ENCODE measurements around the gene CAMKV. TPM values are rescaled to one million over a fixed set of nuclear protein-coding genes. Genes with fewer than 3 reads are reported as not detected.

The CAMKV gene
- total RNA-seq, 1 donor from 2014 or later: under 0.01 TPM

- no peak for DNase-seq (ENCODE audit: low read depth, low spot score)
Observed at GRCh38 chr3:49898991-49899390, 29.3 kb upstream of the CAMKV start.

DNA sequence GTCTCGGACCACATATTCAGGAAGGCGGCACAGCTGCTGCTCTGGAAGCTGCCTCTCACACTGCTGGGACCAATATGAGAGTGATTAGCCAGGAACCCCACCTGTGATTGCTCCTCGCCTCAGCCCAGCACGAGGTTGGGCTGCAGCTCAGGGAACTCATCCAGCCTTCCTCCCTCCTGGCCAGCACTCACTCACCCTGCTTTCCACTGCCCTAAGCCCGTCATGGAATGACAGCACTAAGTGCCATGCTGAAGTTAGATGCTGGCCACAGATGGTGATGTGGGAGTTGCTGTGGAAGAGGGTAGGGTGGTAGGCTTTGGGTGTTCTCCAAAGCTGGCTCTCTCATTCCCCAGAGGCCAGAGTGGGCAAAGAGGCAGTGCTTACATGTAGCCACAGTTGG lies 26.6 kb upstream of the CAMKV start:
- DNase-seq (ENCODE audit: low read depth, low spot score): no peak

- DNase-seq (ENCODE audit: low read depth, low spot score): no peak
Observed at GRCh38 chr3:49895791-49896190, 26.1 kb upstream of the CAMKV start.

DNA sequence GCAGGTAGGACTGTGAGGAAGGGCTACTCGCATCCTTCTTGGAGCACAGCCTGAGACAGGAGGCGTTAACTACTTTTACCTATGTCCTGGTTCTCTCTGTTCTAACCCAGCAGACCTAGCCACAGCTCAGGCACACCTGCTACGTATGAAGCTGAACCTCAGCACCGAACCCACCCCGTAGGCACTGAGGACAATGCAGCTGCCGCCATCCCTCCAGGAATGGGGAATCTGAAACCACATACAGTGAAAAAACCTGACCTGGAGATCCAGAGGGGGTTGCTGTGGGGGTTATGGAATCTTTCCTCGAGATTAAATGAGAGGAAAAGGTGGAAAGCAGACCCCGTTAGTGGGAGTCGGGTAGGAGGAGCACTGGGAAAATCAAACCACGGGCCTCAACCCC lies 19.6 kb upstream of the CAMKV start:
- DNase-seq (ENCODE audit: low read depth, low spot score): no peak

- DNase-seq (ENCODE audit: low read depth, low spot score): no peak
Observed at GRCh38 chr3:49886922-49887265, 17.2 kb upstream of the CAMKV start.

GRCh38 chr3:49883998-49884397 lies 14.3 kb upstream of the CAMKV start:
- no peak for DNase-seq (ENCODE audit: low read depth, low spot score)

GRCh38 chr3:49882166-49882565 lies 12.5 kb upstream of the CAMKV start:
- no peak for DNase-seq (ENCODE audit: low read depth, low spot score)

GRCh38 chr3:49880581-49881315 lies 11.0 kb upstream of the CAMKV start:
- DNase-seq (ENCODE audit: low read depth, low spot score): no peak

GRCh38 chr3:49879721-49880120 lies 10.0 kb upstream of the CAMKV start:
- no peak for DNase-seq (ENCODE audit: low read depth, low spot score)

DNA sequence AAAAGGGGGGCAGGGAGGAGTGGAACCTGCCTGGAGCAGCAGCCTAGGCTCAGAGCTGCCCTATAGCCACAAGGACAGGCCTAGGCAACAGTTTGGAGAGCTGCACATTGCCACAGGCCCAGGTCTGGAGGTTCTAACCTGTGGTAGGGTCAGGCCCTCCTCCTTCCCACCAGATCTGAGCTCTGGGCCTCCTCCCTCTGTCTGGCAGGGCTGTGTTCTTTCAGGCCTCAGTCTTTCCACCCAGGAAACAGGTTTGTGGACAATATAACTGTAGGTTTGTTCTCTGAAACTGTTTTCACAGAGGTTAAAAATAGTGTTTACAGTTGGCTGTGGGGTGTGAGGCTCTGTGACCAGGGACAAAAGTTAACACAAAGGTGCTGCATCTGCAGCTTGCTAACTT lies 9.0 kb upstream of the CAMKV start:
- DNase-seq (ENCODE audit: low read depth, low spot score): no peak

- DNase-seq (ENCODE audit: low read depth, low spot score): no peak
Observed at GRCh38 chr3:49877716-49878115, 8.0 kb upstream of the CAMKV start.

GRCh38 chr3:49876567-49876966 lies 6.9 kb upstream of the CAMKV start:
- DNase-seq (ENCODE audit: low read depth, low spot score): no peak

DNA sequence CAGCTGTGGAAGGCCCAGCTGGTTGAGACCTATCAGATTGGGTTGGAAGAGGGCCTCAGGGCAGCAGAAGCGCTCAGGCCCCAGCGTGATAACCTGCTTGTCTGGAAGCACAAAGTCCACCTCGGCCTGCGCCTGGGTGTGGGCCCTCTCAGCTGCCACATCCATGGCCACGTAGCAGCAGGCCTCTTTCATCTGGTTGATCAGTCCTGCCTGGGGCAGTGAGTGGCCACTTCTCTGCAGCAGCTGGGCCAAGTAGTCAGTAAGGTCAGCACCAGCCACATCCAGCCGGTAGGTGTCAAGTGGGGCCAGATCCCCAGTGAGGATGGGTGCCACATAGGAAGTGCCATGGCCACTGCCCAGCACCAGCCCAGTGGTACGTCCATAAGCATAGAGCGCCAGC lies 3.9 kb upstream of the CAMKV start:
- DNase-seq (ENCODE audit: low read depth, low spot score): no peak

GRCh38 chr3:49872801-49873281 lies 3.1 kb upstream of the CAMKV start:
- no peak for DNase-seq (ENCODE audit: low read depth, low spot score)

GRCh38 chr3:49871531-49872153 lies 1.9 kb upstream of the CAMKV start:
- no peak for DNase-seq (ENCODE audit: low read depth, low spot score)

DNA sequence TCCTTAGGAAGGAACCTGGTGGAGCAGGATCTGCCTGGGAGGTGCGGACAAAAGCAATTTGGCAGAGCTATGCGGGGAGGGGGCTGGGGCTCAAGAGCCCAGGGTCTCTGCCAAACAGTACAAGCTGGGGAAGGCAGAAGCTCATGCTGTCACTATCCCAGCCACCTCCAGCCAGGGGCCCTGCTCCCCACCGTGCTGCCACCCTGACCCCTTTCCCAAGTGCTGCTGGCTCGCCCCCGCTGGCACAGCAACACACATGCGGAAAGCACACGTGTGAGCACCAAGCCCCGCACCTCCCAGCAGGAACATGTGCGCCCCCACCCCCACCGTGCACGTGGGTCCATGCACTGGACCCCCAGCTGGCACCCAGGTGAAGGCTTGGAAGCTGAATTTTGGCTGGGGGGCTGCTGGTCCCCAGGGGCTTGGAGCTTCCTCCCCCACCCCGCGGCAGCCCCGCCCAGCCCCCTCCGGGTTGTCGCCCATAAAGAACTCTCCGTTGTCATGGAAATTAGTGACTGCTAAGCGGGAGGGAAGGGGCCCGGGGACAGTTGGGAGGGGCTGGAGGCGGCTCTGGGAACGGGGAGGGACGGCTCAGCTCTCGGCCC lies 742 bp downstream of the CAMKV start:
- no peak for DNase-seq (ENCODE audit: low read depth, low spot score)

- no peak for DNase-seq (ENCODE audit: low read depth, low spot score)
Observed at GRCh38 chr3:49867871-49868321, 1.8 kb downstream of the CAMKV start.

DNA sequence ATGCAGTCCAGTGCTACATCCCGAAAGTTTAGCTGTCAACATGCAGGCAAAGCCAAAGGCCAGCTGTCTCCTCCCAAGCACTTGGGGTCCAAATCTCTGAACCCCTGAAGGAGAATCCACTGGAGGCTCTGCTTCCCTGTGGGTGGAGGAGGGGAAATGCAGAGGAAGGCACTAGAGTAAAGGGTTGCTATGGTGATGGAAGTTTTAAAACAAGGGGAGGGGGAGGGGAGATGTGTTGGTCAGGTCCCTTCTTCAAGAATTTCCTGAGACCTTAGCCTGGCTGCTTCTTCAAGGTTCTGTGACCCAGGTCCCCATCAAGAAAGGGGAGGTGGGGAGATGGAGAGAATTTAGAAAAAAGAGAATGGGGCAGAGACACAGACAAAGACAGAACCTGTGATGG lies 2.3 kb downstream of the CAMKV start:
- DNase-seq (ENCODE audit: low read depth, low spot score): no peak

DNA sequence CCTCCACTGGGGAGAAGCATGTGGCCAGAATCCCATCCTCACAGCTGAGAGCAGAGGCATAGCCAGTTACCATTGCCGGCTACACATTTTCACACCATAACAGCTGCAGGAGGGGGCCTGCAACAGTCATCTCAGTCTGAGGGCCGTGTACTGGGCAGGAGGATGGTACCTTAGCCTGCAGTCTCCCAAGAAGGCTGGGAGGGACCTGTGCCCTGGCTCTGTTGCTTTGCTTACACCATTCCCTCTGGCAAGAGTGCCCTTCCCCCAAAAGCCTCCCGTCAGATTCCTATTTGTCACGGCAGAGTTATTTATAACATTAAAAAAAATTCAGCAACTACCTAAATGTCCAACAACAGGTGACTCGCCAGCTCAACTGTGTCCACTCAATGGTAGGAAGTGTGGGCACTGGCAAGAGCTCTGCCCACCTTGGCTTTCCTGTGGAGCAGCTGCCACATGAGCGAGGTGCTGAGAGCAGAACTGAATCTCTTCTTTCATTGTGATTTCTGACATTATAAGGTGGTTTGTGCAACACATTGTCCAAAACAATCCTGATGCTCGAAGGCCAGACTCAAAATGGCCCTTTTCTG lies 4.4 kb downstream of the CAMKV start:
- DNase-seq (ENCODE audit: low read depth, low spot score): no peak

DNA sequence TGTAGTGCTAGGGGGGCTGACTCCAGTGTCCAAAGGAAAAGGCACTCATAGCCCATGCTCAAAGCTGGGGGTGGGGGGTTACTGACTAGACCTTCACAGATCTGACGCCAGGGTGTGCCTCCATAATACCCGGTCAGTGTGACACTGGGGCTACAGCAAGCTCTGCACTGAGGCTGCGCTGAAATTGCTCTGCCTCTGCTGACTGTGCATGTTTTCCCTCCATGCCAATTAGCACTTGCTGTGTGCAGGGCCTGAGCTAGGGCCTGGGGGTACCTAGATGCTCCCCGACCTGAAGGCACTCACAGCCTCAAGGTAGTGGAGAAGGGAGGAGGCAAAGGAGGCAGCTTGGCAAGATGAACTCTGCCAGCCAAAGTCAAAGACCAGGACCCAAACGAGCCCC lies 5.2 kb downstream of the CAMKV start:
- no peak for DNase-seq (ENCODE audit: low read depth, low spot score)

GRCh38 chr3:49859576-49860305 lies 10.0 kb downstream of the CAMKV start:
- no peak for DNase-seq (ENCODE audit: low read depth, low spot score)

Measured in pulmonary artery endothelial cell (primary cell).